B cell (primary cell): ENCODE data around the gene PDE11A. TPM values are rescaled to one million over a fixed set of nuclear protein-coding genes. Genes with fewer than 3 reads are reported as not detected.

ENCODE experiments used
- ATAC-seq: fragments of 200-7000 bp; cut with Tn5 transposase; one replicate; pipeline ENCODE4 v1.10.0; 2021; ENCODE audit warnings: low read depth, mild to moderate bottlenecking, moderate number of reproducible peaks, moderate library complexity
- CTCF ChIA-PET: fragments of 350-600 bp; sonication (Branson Sonifier 250); formaldehyde crosslinking; loops from one replicate; lab custom pipeline; 2021; ENCODE audit warnings: antibody characterized with exemption, inconsistent platforms; lab: Charles Lee
- POLR2A ChIA-PET: fragments of 350-600 bp; sonication (Branson Sonifier 250); formaldehyde crosslinking; loops from one replicate; lab custom pipeline; 2021; ENCODE audit warnings: antibody characterized with exemption; lab: Charles Lee
- DNase-seq: peaks from one replicate; pipeline ENCODE4 v3.0.0; 2013
- H2AFZ ChIP-seq: 2 replicates; pipeline ENCODE4 v1.6.1; 2012; ENCODE audit warnings: mild to moderate bottlenecking, low read depth, low read length; ENCODE audit not compliant: insufficient read depth, poor library complexity, severe bottlenecking
- H3K27ac ChIP-seq, 2 donors: 1 replicate in 1 of 2; 2 replicates in 1 of 2; pipeline ENCODE4 v1.5.1; 2012 to 2013; ENCODE audit warnings: low read length in 2 of 2, mild to moderate bottlenecking in 2 of 2, moderate library complexity in 1 of 2
- H3K27me3 ChIP-seq, 4 experiments: fragments of 200-600 bp in 1 of 4; sonication (generic) in 1 of 4; replicated peaks in 1 of 4; 1 replicate in 2 of 4; 2 replicates in 2 of 4; pipeline versions ENCODE4 v1.6.1 to v1.7.0; 2013 to 2016; ENCODE audit warnings: low read length in 3 of 4, mild to moderate bottlenecking in 2 of 4, mixed read lengths in 1 of 4, moderate library complexity in 1 of 4; ENCODE audit not compliant: insufficient read depth in 4 of 4, control insufficient read depth in 3 of 4; ENCODE audit errors: control extremely low read depth in 1 of 4
- H3K36me3 ChIP-seq, 2 experiments: replicated peaks in 1 of 2; 1 replicate in 1 of 2; 2 replicates in 1 of 2; pipeline versions ENCODE4 v1.6.1 to v1.7.1; 2013; ENCODE audit warnings: low read length in 1 of 2; ENCODE audit not compliant: insufficient read depth in 2 of 2, control insufficient read depth in 1 of 2; ENCODE audit errors: control extremely low read depth in 1 of 2, extremely low read depth in 1 of 2
- H3K4me1 ChIP-seq, 2 donors: fragments of 200-600 bp in 1 of 2; sonication (generic) in 1 of 2; 1 replicate in 1 of 2; 2 replicates in 1 of 2; pipeline versions ENCODE4 v1.5.1 to v1.6.1; 2013 to 2017; ENCODE audit warnings: low read length in 2 of 2; ENCODE audit not compliant: control insufficient read depth in 2 of 2, insufficient read depth in 2 of 2
- H3K4me2 ChIP-seq: replicated peaks from 2 replicates; pipeline ENCODE3; 2012; ENCODE audit warnings: mild to moderate bottlenecking, low read depth, low read length; ENCODE audit not compliant: poor library complexity, severe bottlenecking
- H3K4me3 ChIP-seq, 5 experiments: fragments of 200-600 bp in 1 of 5; sonication (generic) in 1 of 5; 1 replicate in 3 of 5; 2 replicates in 2 of 5; pipeline versions ENCODE4 v1.5.1 to v1.7.0; 2011 to 2016; ENCODE audit warnings: low read length in 4 of 5, mild to moderate bottlenecking in 4 of 5, low read depth in 2 of 5, control low read depth in 1 of 5, moderate library complexity in 1 of 5; ENCODE audit not compliant: insufficient read depth in 1 of 5; ENCODE audit errors: control extremely low read depth in 1 of 5, extremely low read depth in 1 of 5
- H3K79me2 ChIP-seq: fragments of 200-600 bp; sonication (generic); one replicate; pipeline ENCODE4 v1.6.0; 2016; ENCODE audit warnings: low read length; ENCODE audit not compliant: control insufficient read depth, insufficient read depth
- H3K9ac ChIP-seq: fragments of 200-600 bp; sonication (generic); 2 replicates; pipeline ENCODE4 v1.6.1; 2017; ENCODE audit warnings: mild to moderate bottlenecking, low read length, moderate library complexity
- H3K9me3 ChIP-seq, 3 donors: one replicate each; pipeline versions ENCODE4 v1.6.1 to v1.7.1; 2013; ENCODE audit warnings: low read length in 2 of 3; ENCODE audit not compliant: control insufficient read depth in 2 of 3, insufficient read depth in 1 of 3; ENCODE audit errors: control extremely low read depth in 1 of 3
- H4K20me1 ChIP-seq: 2 replicates; pipeline ENCODE4 v1.6.0; 2012; ENCODE audit warnings: mild to moderate bottlenecking, low read length; ENCODE audit not compliant: insufficient read depth, control insufficient read depth, poor library complexity, severe bottlenecking
- H3K27ac Mint-ChIP-seq: one replicate; pipeline ENCODE4 v1.8.0; 2021; ENCODE audit warnings: mixed read lengths
- H3K27me3 Mint-ChIP-seq: one replicate; pipeline ENCODE4 v1.8.0; 2021; ENCODE audit warnings: mixed read lengths
- H3K4me1 Mint-ChIP-seq: one replicate; pipeline ENCODE4 v1.8.0; 2021; ENCODE audit warnings: mixed read lengths
- H3K4me3 Mint-ChIP-seq: one replicate; pipeline ENCODE4 v1.8.0; 2021; ENCODE audit warnings: mixed read lengths
- H3K9me3 Mint-ChIP-seq: one replicate; pipeline ENCODE4 v1.8.0; 2022; ENCODE audit warnings: mixed read lengths; ENCODE audit not compliant: insufficient read depth
- CTCF ChIP-seq: fragments of 200-600 bp; IDR thresholded peaks from one replicate; pipeline ENCODE4 v1.8.0; 2022; ENCODE audit warnings: antibody characterized with exemption, mild to moderate bottlenecking
- EZH2 ChIP-seq: IDR thresholded peaks from 2 replicates; pipeline ENCODE4 v1.6.1; 2012; ENCODE audit warnings: borderline replicate concordance, low read depth, mild to moderate bottlenecking, moderate library complexity, low read length; ENCODE audit not compliant: insufficient read depth, poor library complexity, severe bottlenecking
- WGBS: methylation state at CpG from one replicate; pipeline ENCODE4 v1.1.5; 2013; ENCODE audit warnings: missing lambda C conversion rate; ENCODE audit not compliant: insufficient coverage; 5-methylcytosine and 5-hydroxymethylcytosine counted together
- intact Hi-C: fragments of 100-400 bp; cut with micrococcal nuclease; formaldehyde crosslinking; loops from one replicate; pipeline ENCODE4 v1.10.0; 2022
- polyA plus RNA-seq: library from polyadenylated mRNA; depleted of rRNA; stranded (reverse); fragments of >200 nt; gene quantifications from 2 replicates; pipeline ENCODE4 v1.2.3, GENCODE V29; 2012
- total RNA-seq, 2 donors: library from RNA; stranded (reverse); fragments of 120-200 nt in 1 of 2; gene quantifications; 1 replicate in 1 of 2; 2 replicates in 1 of 2; pipeline versions ENCODE4 v1.2.3 to v1.2.4, GENCODE V29; 2013 to 2022

The PDE11A gene
- total and polyA plus RNA-seq, 2 donors (not counting 1 experiment from before 2014, with no cell fraction given) = 0.25 TPM; not detected in 1

GRCh38 chr2:177893880-177894279 lies 178.7 kb downstream of the PDE11A start:
- H3K79me2 ChIP-seq = no peaks in the 10 kb centered on the region
- Mint-ChIP-seq H3K4me3 (no peak overlapping the region), H3K9me3 (no peaks in the 10 kb centered on the region), H3K4me1 (no peaks in the 10 kb centered on the region), H3K27ac (no peak overlapping the region), H3K27me3 (peaks cover 14% of the 10 kb centered on the region)
- H3K4me2 ChIP-seq = no peak overlapping the region
- no peak overlapping the region for H3K4me3 ChIP-seq
- no peaks in the 10 kb centered on the region for H3K9me3 ChIP-seq
- TF ChIP-seq CTCF (no peak), EZH2 (no peak)
- POLR2A ChIA-PET = no interaction called here
- no peak for ATAC-seq
- CTCF ChIA-PET = interaction anchor here (0.8 kb wide), 1 partner anchor 121 kb away, joined by 3 read pairs; no protein-coding TSS in a partner anchor
- H3K9ac ChIP-seq = no peak overlapping the region
- H3K27ac ChIP-seq = no peak overlapping the region
- no peaks in the 10 kb centered on the region for H3K27me3 ChIP-seq
- DNase-seq = no peak
- H4K20me1 ChIP-seq = no peaks in the 10 kb centered on the region
- no peak overlapping the region for H2AFZ ChIP-seq
- no peaks in the 10 kb centered on the region for H3K36me3 ChIP-seq
- H3K4me1 ChIP-seq = no peaks in the 10 kb centered on the region
- intact Hi-C loops = no loop called here

GRCh38 chr2:177891533-177891932 lies 181.0 kb downstream of the PDE11A start:
- no peaks in the 10 kb centered on the region for H4K20me1 ChIP-seq
- no peak overlapping the region for H2AFZ ChIP-seq
- no peaks in the 10 kb centered on the region for H3K9me3 Mint-ChIP-seq
- no peaks in the 10 kb centered on the region for H3K4me1 Mint-ChIP-seq
- peaks cover 14% of the 10 kb centered on the region for H3K27me3 Mint-ChIP-seq
- WGBS = no CpG with 5 or more reads among the region's 1 CpG
- H3K4me3 Mint-ChIP-seq = no peak overlapping the region
- no peaks in the 10 kb centered on the region for H3K27me3 ChIP-seq
- no peak overlapping the region for H3K4me2 ChIP-seq
- intact Hi-C loops = no loop called here
- no peaks in the 10 kb centered on the region for H3K36me3 ChIP-seq
- ATAC-seq (no peak), DNase-seq (no peak)
- H3K9me3 ChIP-seq = no peaks in the 10 kb centered on the region
- ChIA-PET POLR2A (no interaction called here), CTCF (no interaction called here)
- H3K79me2 ChIP-seq = no peaks in the 10 kb centered on the region
- H3K4me1 ChIP-seq = no peaks in the 10 kb centered on the region
- H3K4me3 ChIP-seq = no peak overlapping the region
- no peak overlapping the region for H3K27ac ChIP-seq
- no peak overlapping the region for H3K9ac ChIP-seq
- TF ChIP-seq CTCF (no peak), EZH2 (no peak)
- H3K27ac Mint-ChIP-seq = no peak overlapping the region
